IMR-90 (cell line): ENCODE results near the gene SNX32. TPM values are rescaled to one million over a fixed set of nuclear protein-coding genes. Genes with fewer than 3 reads are reported as not detected.
A peak's percentile ranks its signal among the peaks of the same experiment; 100 is the strongest.

Experiments used
- ATAC-seq: fragments of 200-7000 bp; cut with Tn5 transposase; 2 replicates; pipeline ENCODE4 v1.9.1; 2020; ENCODE audit warnings: low read depth, mild to moderate bottlenecking, moderate library complexity
- BruUV-seq: library from RNA; stranded (reverse); fragments of 400-500 nt; replicated peaks from 2 replicates; lab custom pipeline; 2021; lab: Mats Ljungman, UMichigan
- CTCF ChIA-PET: fragments of 300-600 bp; formaldehyde crosslinking; extraction: SDS; loops from one replicate; lab custom pipeline; 2021; ENCODE audit warnings: antibody characterized with exemption; lab: Yijun Ruan, JAX
- POLR2A ChIA-PET: fragments of 300-600 bp; sonication (Branson Sonifier 250); formaldehyde crosslinking; loops from one replicate; lab custom pipeline; 2022; ENCODE audit warnings: antibody characterized with exemption; ENCODE audit not compliant: unreplicated experiment; lab: Charles Lee
- DNase-seq: peaks from one replicate; pipeline ENCODE4 v3.0.0; 2013
- H2AFZ ChIP-seq: replicated peaks from 2 replicates; pipeline ENCODE3; 2013; ENCODE audit warnings: low read length, mild to moderate bottlenecking; ENCODE audit not compliant: poor library complexity
- H2AK5ac ChIP-seq: 2 replicates; pipeline ENCODE4 v1.6.1; 2013; ENCODE audit warnings: low read depth, low read length, inconsistent platforms
- H2AK9ac ChIP-seq: replicated peaks from 2 replicates; pipeline ENCODE3; 2013; ENCODE audit warnings: mild to moderate bottlenecking, low read depth, low read length, moderate library complexity; ENCODE audit not compliant: poor library complexity
- H2BK120ac ChIP-seq: 2 replicates; pipeline ENCODE4 v1.6.1; 2013; ENCODE audit warnings: low read depth, low read length, inconsistent platforms
- H2BK15ac ChIP-seq: 3 replicates; pipeline ENCODE4 v1.6.1; 2013; ENCODE audit warnings: low read depth, low read length, inconsistent platforms
- H2BK20ac ChIP-seq: 2 replicates; pipeline ENCODE4 v1.6.1; 2013; ENCODE audit warnings: low read depth, mild to moderate bottlenecking, inconsistent platforms, low read length, moderate library complexity
- H2BK5ac ChIP-seq: 2 replicates; pipeline ENCODE4 v1.6.1; 2013; ENCODE audit warnings: mild to moderate bottlenecking, low read depth, low read length, inconsistent platforms; ENCODE audit not compliant: poor library complexity, severe bottlenecking
- H3K14ac ChIP-seq: replicated peaks from 2 replicates; pipeline ENCODE4 v1.6.1; 2013; ENCODE audit warnings: low read depth, low read length, inconsistent platforms
- H3K18ac ChIP-seq: 2 replicates; pipeline ENCODE4 v1.6.1; 2013; ENCODE audit warnings: low read depth, low read length, control low read depth
- H3K23ac ChIP-seq: 2 replicates; pipeline ENCODE4 v1.6.1; 2013; ENCODE audit warnings: low read depth, low read length, inconsistent platforms
- H3K27ac ChIP-seq: 2 replicates; pipeline ENCODE4 v1.5.1; 2013; ENCODE audit warnings: mild to moderate bottlenecking, control low read depth, low read length; ENCODE audit not compliant: insufficient read depth
- H3K27me3 ChIP-seq: 2 replicates; pipeline ENCODE4 v1.6.1; 2013; ENCODE audit warnings: low read length; ENCODE audit not compliant: control insufficient read depth, insufficient read depth
- H3K36me3 ChIP-seq: 2 replicates; pipeline ENCODE4 v1.6.1; 2013; ENCODE audit warnings: low read length, mixed read lengths; ENCODE audit not compliant: control insufficient read depth, insufficient read depth
- H3K4ac ChIP-seq: 2 replicates; pipeline ENCODE4 v1.6.1; 2013; ENCODE audit warnings: low read depth, low read length, inconsistent platforms
- H3K4me1 ChIP-seq: 2 replicates; pipeline ENCODE4 v1.6.1; 2013; ENCODE audit warnings: low read length, mixed read lengths; ENCODE audit not compliant: control insufficient read depth, insufficient read depth
- H3K4me2 ChIP-seq: 2 replicates; pipeline ENCODE4 v1.6.1; 2013; ENCODE audit warnings: low read depth, mild to moderate bottlenecking, control low read depth, low read length, moderate library complexity
- H3K4me3 ChIP-seq: 2 replicates; pipeline ENCODE4 v1.5.1; 2013; ENCODE audit warnings: low read depth, mild to moderate bottlenecking, control low read depth, low read length, moderate library complexity; ENCODE audit not compliant: insufficient read depth
- H3K56ac ChIP-seq: 2 replicates; pipeline ENCODE4 v1.6.1; 2013; ENCODE audit warnings: low read length, inconsistent platforms; ENCODE audit not compliant: insufficient read depth; ENCODE audit errors: extremely low read depth
- H3K79me1 ChIP-seq, 2 experiments: 2 replicates each; pipeline ENCODE4 v1.6.1; 2013; ENCODE audit warnings: low read length in 2 of 2, inconsistent platforms in 1 of 2, low read depth in 1 of 2
- H3K9ac ChIP-seq: 2 replicates; pipeline ENCODE4 v1.6.1; 2013; ENCODE audit warnings: low read depth, low read length, control low read depth
- H3K9me1 ChIP-seq: 2 replicates; pipeline ENCODE4 v1.6.1; 2013; ENCODE audit warnings: low read length, inconsistent platforms; ENCODE audit not compliant: insufficient read depth
- H3K9me3 ChIP-seq: 2 replicates; pipeline ENCODE4 v1.6.1; 2013; ENCODE audit warnings: low read length; ENCODE audit not compliant: control insufficient read depth, insufficient read depth
- H4K20me1 ChIP-seq: 2 replicates; pipeline ENCODE4 v1.6.1; 2013; ENCODE audit warnings: low read length, inconsistent platforms; ENCODE audit not compliant: insufficient read depth
- H4K5ac ChIP-seq: 2 replicates; pipeline ENCODE4 v1.6.1; 2013; ENCODE audit warnings: mild to moderate bottlenecking, low read depth, low read length, control low read depth
- H4K8ac ChIP-seq, 2 experiments: 2 replicates each; pipeline ENCODE4 v1.6.1; 2013; ENCODE audit warnings: low read depth in 2 of 2, low read length in 2 of 2, control low read depth in 1 of 2, inconsistent platforms in 1 of 2
- H4K91ac ChIP-seq: 2 replicates; pipeline ENCODE4 v1.6.1; 2013; ENCODE audit warnings: low read depth, low read length, inconsistent platforms; ENCODE audit not compliant: insufficient read depth
- BHLHE40 ChIP-seq: fragments of 150-350 bp; IDR thresholded peaks from 2 replicates; pipeline ENCODE4 v1.6.1; 2016; ENCODE audit warnings: mild to moderate bottlenecking, low read depth, low read length
- CEBPB ChIP-seq: IDR thresholded peaks from 2 replicates; pipeline ENCODE4 v1.6.1; 2012; ENCODE audit warnings: low read depth, low read length, improper control_type of control experiment
- ELK1 ChIP-seq: fragments of 150-350 bp; IDR thresholded peaks from 2 replicates; pipeline ENCODE4 v1.6.1; 2016; ENCODE audit warnings: low read depth, mild to moderate bottlenecking, low read length, moderate library complexity, borderline replicate concordance
- FOS ChIP-seq: fragments of 150-350 bp; IDR thresholded peaks from 2 replicates; pipeline ENCODE4 v1.6.1; 2016; ENCODE audit warnings: low read depth, low read length
- MAFK ChIP-seq: IDR thresholded peaks from 2 replicates; pipeline ENCODE4 v1.6.1; 2012; ENCODE audit warnings: low read depth, low read length, improper control_type of control experiment
- POLR2A ChIP-seq: IDR thresholded peaks from 2 replicates; pipeline ENCODE4 v1.6.1; 2012; ENCODE audit warnings: mild to moderate bottlenecking, low read depth, low read length
- RCOR1 ChIP-seq: IDR thresholded peaks from 2 replicates; pipeline ENCODE4 v1.6.1; 2012; ENCODE audit warnings: mild to moderate bottlenecking, low read length, improper control_type of control experiment; ENCODE audit not compliant: insufficient replicate concordance
- RFX5 ChIP-seq: IDR thresholded peaks from 2 replicates; pipeline ENCODE4 v1.8.0; 2012; ENCODE audit warnings: low read depth, mild to moderate bottlenecking, low read length, moderate library complexity
- SMC3 ChIP-seq: fragments of 150-350 bp; IDR thresholded peaks from 2 replicates; pipeline ENCODE4 v1.6.1; 2016; ENCODE audit warnings: low read depth, mild to moderate bottlenecking, antibody characterized with exemption, low read length, moderate library complexity
- WGBS, 2 experiments: methylation state at CpG; one replicate each; pipeline versions ENCODE4 v1.1.5 to v1.1.7; 2013; ENCODE audit warnings: missing lambda C conversion rate in 2 of 2; ENCODE audit not compliant: insufficient read length in 1 of 2; ENCODE audit errors: extremely low coverage in 2 of 2; 5-methylcytosine and 5-hydroxymethylcytosine counted together
- dilution Hi-C: fragments of 300-500 bp; cut with HindIII; formaldehyde crosslinking; loops from one replicate; pipeline ENCODE4 v1.14.3; 2018; ENCODE audit warnings: low sequenced_read_pairs; ENCODE audit not compliant: unreplicated experiment
- in situ Hi-C: fragments of 300-500 bp; cut with MboI; formaldehyde crosslinking; loops from 3 replicates; pipeline ENCODE4 v1.14.3; 2019; ENCODE audit warnings: low sequenced_read_pairs, inconsistent platforms, mixed read lengths
- intact Hi-C: fragments of 100-400 bp; cut with micrococcal nuclease; formaldehyde crosslinking; loops from 2 replicates; pipeline ENCODE4 v1.10.0; 2022
- polyA plus RNA-seq, 3 experiments: library from polyadenylated mRNA; depleted of rRNA; stranded (reverse); fragments of >200 nt; gene quantifications; 2 replicates each; pipeline ENCODE4 v1.2.3, GENCODE V29; 2012; ENCODE audit warnings: low replicate concordance in 1 of 3
- total RNA-seq: library from RNA; depleted of rRNA; stranded (reverse); fragments of >200 nt; gene quantifications from 2 replicates; pipeline ENCODE4 v1.2.3, GENCODE V29; 2012
- TF ChIP-seq, protein P1 (sequence below): fragments of 150-350 bp; IDR thresholded peaks from 2 replicates; pipeline ENCODE4 v1.6.1; 2017; ENCODE audit warnings: mild to moderate bottlenecking, antibody characterized with exemption, low read length, low read depth
- TF ChIP-seq, protein P2 (sequence below): conservative IDR thresholded peaks from 2 replicates; pipeline ENCODE4 v1.5.1; 2012; ENCODE audit warnings: mild to moderate bottlenecking, low read depth, low read length, improper control_type of control experiment

SNX32 gene
- total and polyA plus RNA-seq, 2 of the 4 experiments (the other 2 are of a cell fraction) = 0.36 to 0.79 TPM

DNA sequence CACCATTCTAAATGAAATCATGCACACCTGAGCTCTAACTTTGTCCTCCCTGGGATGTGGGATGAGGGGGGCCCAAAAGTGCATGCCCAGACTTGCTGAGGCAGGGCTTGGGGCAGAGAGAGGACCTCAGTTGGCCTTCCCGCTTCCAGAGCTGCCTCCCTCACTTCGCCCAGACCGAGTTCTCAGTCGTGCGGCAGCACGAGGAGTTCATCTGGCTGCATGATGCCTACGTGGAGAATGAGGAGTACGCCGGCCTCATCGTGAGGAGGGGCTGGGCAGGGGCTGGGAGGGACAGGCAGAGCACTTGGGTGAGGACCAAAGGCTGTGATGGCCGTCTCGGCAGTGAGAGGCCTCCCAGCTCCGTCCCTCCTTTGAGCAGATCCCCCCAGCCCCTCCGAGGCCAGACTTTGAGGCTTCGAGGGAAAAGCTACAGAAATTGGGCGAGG, 16.0 kb downstream of the SNX32 start:
- H4K5ac ChIP-seq = no peak overlapping the region
- H3K79me1 ChIP-seq = peaks cover 19 to 37% of the 10 kb centered on the region in 2 experiments
- no peak overlapping the region for H3K4me3 ChIP-seq
- peaks cover 18% of the 10 kb centered on the region; the same call in 1 of the 2 replicates for H3K9me1 ChIP-seq
- H3K56ac ChIP-seq = no peak overlapping the region
- H3K23ac ChIP-seq = peak overlapping the region; percentile 51; the same call in 1 of the 2 replicates
- ATAC-seq = no peak
- no peak overlapping the region for H2BK120ac ChIP-seq
- no peak overlapping the region for H4K8ac ChIP-seq
- no TSS peak for BruUV-seq
- no peak overlapping the region for H4K91ac ChIP-seq
- POLR2A ChIA-PET = interaction anchor here (0.5 kb wide), 1 partner anchor 11 kb away, joined by 3 read pairs; no protein-coding TSS in a partner anchor
- H2BK5ac ChIP-seq = no peak overlapping the region
- peaks cover 41% of the 10 kb centered on the region for H3K36me3 ChIP-seq
- H2BK20ac ChIP-seq = no peak overlapping the region
- H2BK15ac ChIP-seq = no peak overlapping the region
- H3K18ac ChIP-seq = no peak overlapping the region
- intact Hi-C loops = no loop called here
- H2AK5ac ChIP-seq = 0 out of 2 replicates have a peak overlapping the region, but pooled peaks have one; percentile 15
- H3K4ac ChIP-seq = peak overlapping the region; percentile 35; the same call in 1 of the 2 replicates
- no peak overlapping the region for H3K27ac ChIP-seq
- no peak overlapping the region for H3K14ac ChIP-seq
- CTCF ChIA-PET = no interaction called here
- no peaks in the 10 kb centered on the region; the same call in 1 of the 2 replicates for H3K4me1 ChIP-seq
- dilution Hi-C loops = no loop called here
- peaks cover 48% of the 10 kb centered on the region for H4K20me1 ChIP-seq
- no peaks in the 10 kb centered on the region for H3K9me3 ChIP-seq
- no peak for DNase-seq
- H2AFZ ChIP-seq = peak overlapping the region; percentile 14
- TF ChIP-seq MAFK = no peak
- no peak for TF ChIP-seq RCOR1
- TF ChIP-seq CEBPB = no peak
- no peak for TF ChIP-seq ELK1
- TF ChIP-seq, protein P1, sequence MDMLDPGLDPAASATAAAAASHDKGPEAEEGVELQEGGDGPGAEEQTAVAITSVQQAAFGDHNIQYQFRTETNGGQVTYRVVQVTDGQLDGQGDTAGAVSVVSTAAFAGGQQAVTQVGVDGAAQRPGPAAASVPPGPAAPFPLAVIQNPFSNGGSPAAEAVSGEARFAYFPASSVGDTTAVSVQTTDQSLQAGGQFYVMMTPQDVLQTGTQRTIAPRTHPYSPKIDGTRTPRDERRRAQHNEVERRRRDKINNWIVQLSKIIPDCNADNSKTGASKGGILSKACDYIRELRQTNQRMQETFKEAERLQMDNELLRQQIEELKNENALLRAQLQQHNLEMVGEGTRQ = no peak
- TF ChIP-seq SMC3 = no peak
- no peak for TF ChIP-seq BHLHE40
- TF ChIP-seq, protein P2, sequence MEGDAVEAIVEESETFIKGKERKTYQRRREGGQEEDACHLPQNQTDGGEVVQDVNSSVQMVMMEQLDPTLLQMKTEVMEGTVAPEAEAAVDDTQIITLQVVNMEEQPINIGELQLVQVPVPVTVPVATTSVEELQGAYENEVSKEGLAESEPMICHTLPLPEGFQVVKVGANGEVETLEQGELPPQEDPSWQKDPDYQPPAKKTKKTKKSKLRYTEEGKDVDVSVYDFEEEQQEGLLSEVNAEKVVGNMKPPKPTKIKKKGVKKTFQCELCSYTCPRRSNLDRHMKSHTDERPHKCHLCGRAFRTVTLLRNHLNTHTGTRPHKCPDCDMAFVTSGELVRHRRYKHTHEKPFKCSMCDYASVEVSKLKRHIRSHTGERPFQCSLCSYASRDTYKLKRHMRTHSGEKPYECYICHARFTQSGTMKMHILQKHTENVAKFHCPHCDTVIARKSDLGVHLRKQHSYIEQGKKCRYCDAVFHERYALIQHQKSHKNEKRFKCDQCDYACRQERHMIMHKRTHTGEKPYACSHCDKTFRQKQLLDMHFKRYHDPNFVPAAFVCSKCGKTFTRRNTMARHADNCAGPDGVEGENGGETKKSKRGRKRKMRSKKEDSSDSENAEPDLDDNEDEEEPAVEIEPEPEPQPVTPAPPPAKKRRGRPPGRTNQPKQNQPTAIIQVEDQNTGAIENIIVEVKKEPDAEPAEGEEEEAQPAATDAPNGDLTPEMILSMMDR = no peak
- no peak for TF ChIP-seq FOS
- no peak for TF ChIP-seq POLR2A
- TF ChIP-seq RFX5 = no peak
- no peaks in the 10 kb centered on the region for H3K27me3 ChIP-seq
- H2AK9ac ChIP-seq = peak overlapping the region; percentile 65
- H3K4me2 ChIP-seq = no peak overlapping the region
- no peak overlapping the region for H3K9ac ChIP-seq
- in situ Hi-C loops = no loop called here
- WGBS, 2 experiments = 30% methylated on average over 4 of the region's 16 CpGs; no CpG with 5 or more reads in 1 of the 2 experiments
